GM19463 (cell line): Measurements from ENCODE around the gene STRBP.

Experiments
- ATAC-seq: cut with Tn5 transposase; IDR thresholded peaks from one replicate; pipeline ENCODE4 v1.9.1; 2021; ENCODE audit warnings: mild to moderate bottlenecking, moderate library complexity; ENCODE audit not compliant: unreplicated experiment

STRBP gene

DNA sequence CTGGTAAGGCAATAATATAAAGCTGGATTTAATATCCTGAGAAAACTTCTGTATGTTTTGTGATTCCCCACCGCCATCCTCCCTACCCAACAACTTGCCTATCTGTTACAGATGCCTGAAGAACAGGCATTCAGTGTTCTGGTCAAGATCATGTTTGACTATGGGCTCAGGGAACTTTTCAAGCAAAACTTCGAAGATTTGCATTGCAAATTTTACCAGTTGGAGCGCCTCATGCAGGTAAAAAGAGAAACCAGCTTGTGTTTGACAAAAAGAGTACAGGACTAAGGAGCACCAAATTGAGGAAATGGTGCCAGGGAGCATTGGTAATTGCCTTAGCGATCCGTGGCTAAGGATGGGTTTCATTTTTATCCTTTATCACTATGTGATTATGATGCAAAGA, 194.9 kb downstream of the STRBP start:
- ATAC-seq: no peak

DNA sequence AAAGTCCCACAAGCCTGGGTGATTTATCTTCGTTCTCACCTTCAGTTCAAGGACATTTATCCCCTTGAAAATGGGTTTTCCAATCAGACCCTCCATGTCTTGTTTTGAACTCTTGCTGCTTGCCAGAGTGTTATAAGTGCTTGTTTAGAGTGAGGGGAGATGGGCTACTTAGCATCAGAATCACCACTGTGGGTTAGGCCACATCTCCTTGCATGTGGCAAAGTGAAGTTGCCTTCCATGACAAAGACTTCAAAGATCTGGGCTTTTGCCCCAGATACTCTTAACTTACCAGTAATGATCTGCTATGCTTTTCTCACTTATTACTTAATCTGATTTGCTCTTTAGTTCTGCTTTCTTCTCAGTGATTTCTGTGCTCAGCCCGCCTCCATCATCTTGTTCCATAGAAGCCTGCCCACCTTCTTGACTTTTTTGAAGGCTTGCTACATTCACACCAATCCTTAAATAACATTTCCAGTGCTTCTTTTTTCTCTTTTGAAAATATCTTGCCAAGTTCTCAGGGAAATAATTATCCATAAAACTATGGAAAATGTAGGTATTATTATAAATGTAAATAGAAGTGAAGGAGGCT, 195.9 kb downstream of the STRBP start:
- ATAC-seq: no peak
